GM18499 (cell line): ENCODE data around the gene CBARP.
A peak's percentile ranks its signal among the peaks of the same experiment; 100 is the strongest.
"Not testable (repeated sequence)": the region's sequence is repeated elsewhere in the genome, so short reads cannot be mapped to it uniquely, and the experiment has no call there.

Experiments
- ATAC-seq: cut with Tn5 transposase; IDR thresholded peaks from one replicate; pipeline ENCODE4 v1.9.1; 2021; ENCODE audit warnings: moderate number of reproducible peaks; ENCODE audit not compliant: insufficient read depth, unreplicated experiment

The CBARP gene

GRCh38 chr19:1218751-1219567, 18.8 kb downstream of the CBARP start:
- no peak for ATAC-seq

- no peak for ATAC-seq
Observed at GRCh38 chr19:1217366-1217765, 20.4 kb downstream of the CBARP start.

GRCh38 chr19:1216756-1217155, 21.0 kb downstream of the CBARP start:
- no peak for ATAC-seq

GRCh38 chr19:1214862-1215731, 22.7 kb downstream of the CBARP start:
- no peak for ATAC-seq

- no peak for ATAC-seq
Observed at GRCh38 chr19:1214299-1214861, 23.4 kb downstream of the CBARP start.

GRCh38 chr19:1213391-1214286, 24.2 kb downstream of the CBARP start:
- no peak for ATAC-seq

- ATAC-seq = no peak
Observed at GRCh38 chr19:1211494-1212234, 26.1 kb downstream of the CBARP start.

GRCh38 chr19:1210227-1210538, 27.6 kb downstream of the CBARP start:
- ATAC-seq = no peak

GRCh38 chr19:1208830-1209229, 29.0 kb downstream of the CBARP start:
- ATAC-seq = not testable (repeated sequence)

GRCh38 chr19:1206864-1207450, 30.8 kb downstream of the CBARP start:
- no peak for ATAC-seq

GRCh38 chr19:1206150-1206863, 31.5 kb downstream of the CBARP start:
- ATAC-seq = no peak

GRCh38 chr19:1205114-1206099, 32.4 kb downstream of the CBARP start, which contains the start of gene STK11:
Gene STK11, plus strand, starts transcription at chr19:1205778. Its CDS starts 1,136 bp downstream, at chr19:1206914.
- ATAC-seq = peak; percentile 38

- ATAC-seq = not testable (repeated sequence)
Observed at GRCh38 chr19:1200614-1201013, 37.2 kb downstream of the CBARP start.

- ATAC-seq = no peak
Observed at GRCh38 chr19:1199531-1199930, 38.3 kb downstream of the CBARP start.

GRCh38 chr19:1189419-1189818, 48.4 kb downstream of the CBARP start:
- ATAC-seq = no peak

- ATAC-seq = no peak
Observed at GRCh38 chr19:1183543-1184172, 54.1 kb downstream of the CBARP start.

- ATAC-seq = no peak
Observed at GRCh38 chr19:1182727-1183126, 55.1 kb downstream of the CBARP start.
